ENCODE measurements around the gene SLC22A16.

GRCh38 chr6:110432285-110432900 lies 44.0 kb downstream of the SLC22A16 start:
- no peak for TF ChIP-seq CTCF (conservative IDR thresholded peaks at IDR 0.05)
- TF ChIP-seq EZH2 (IDR thresholded peaks at IDR 0.05; ENCODE audit: low read depth), result no peak

Measured in PC-9 (cell line).